ENCODE results near the gene KCNB1.

- TF ChIP-seq ZNF274 (IDR thresholded peaks at IDR 0.05; ENCODE audit: low read depth, low read length) (no peak), YY1 (IDR thresholded peaks at IDR 0.05; ENCODE audit: insufficient read depth, insufficient read length) (no peak), SUZ12 (IDR thresholded peaks at IDR 0.05; ENCODE audit: extremely low read depth, insufficient read depth, insufficient read length) (no peak)
These were observed 37.9 kb downstream of the KCNB1 start for GRCh38 chr20:49444553-49444990.

Data from NT2/D1 (cell line).